ENCODE results near the gene AK8. TPM values are rescaled to one million over a fixed set of nuclear protein-coding genes. Genes with fewer than 3 reads are reported as not detected.

AK8 gene
- total RNA-seq, 1 donor from 2014 or later: 0.46 TPM

GRCh38 chr9:132827366-132827765 lies 50.7 kb downstream of the AK8 start:
- no peak for TF ChIP-seq CTCF (conservative IDR thresholded peaks at IDR 0.05; ENCODE audit: low read depth, low read length)
- DNase-seq (ENCODE audit: low read depth): no peak
- no peak overlapping the region for H3K4me3 ChIP-seq (ENCODE audit: low read depth, low read length)

GRCh38 chr9:132826621-132827365 lies 51.3 kb downstream of the AK8 start:
- no peak for TF ChIP-seq CTCF (conservative IDR thresholded peaks at IDR 0.05; ENCODE audit: low read depth, low read length)

GRCh38 chr9:132826131-132826530 lies 52.0 kb downstream of the AK8 start:
- H3K4me3 ChIP-seq (ENCODE audit: low read depth, low read length): no peak overlapping the region
- no peak for TF ChIP-seq CTCF (conservative IDR thresholded peaks at IDR 0.05; ENCODE audit: low read depth, low read length)
- DNase-seq (ENCODE audit: low read depth): no peak

More at GRCh38 chr9:132826621-132827365, 51.3 kb downstream of the AK8 start:
- no peak overlapping the region for H3K4me3 ChIP-seq (ENCODE audit: low read depth, low read length)
- no peak for DNase-seq (ENCODE audit: low read depth)

GRCh38 chr9:132825430-132825829 lies 52.7 kb downstream of the AK8 start:
- no peak overlapping the region for H3K4me3 ChIP-seq (ENCODE audit: low read depth, low read length)
- DNase-seq (ENCODE audit: low read depth): no peak
- no peak for TF ChIP-seq CTCF (conservative IDR thresholded peaks at IDR 0.05; ENCODE audit: low read depth, low read length)

- no peak for TF ChIP-seq CTCF (conservative IDR thresholded peaks at IDR 0.05; ENCODE audit: low read depth, low read length)
- no peak overlapping the region for H3K4me3 ChIP-seq (ENCODE audit: low read depth, low read length)
- DNase-seq (ENCODE audit: low read depth): no peak
Measured at GRCh38 chr9:132824951-132825350, 53.1 kb downstream of the AK8 start.

- TF ChIP-seq CTCF (conservative IDR thresholded peaks at IDR 0.05; ENCODE audit: low read depth, low read length): no peak
- no peak overlapping the region for H3K4me3 ChIP-seq (ENCODE audit: low read depth, low read length)
- no peak for DNase-seq (ENCODE audit: low read depth)
Measured at GRCh38 chr9:132824151-132824550, 53.9 kb downstream of the AK8 start.
